GM12878 (cell line): Measurements from ENCODE around the gene ESYT3. TPM values are rescaled to one million over a fixed set of nuclear protein-coding genes. Genes with fewer than 3 reads are reported as not detected.

Experiments used
- ATAC-seq: fragments of 200-7000 bp; cut with Tn5 transposase; 3 replicates; pipeline ENCODE4 v1.9.1; 2020; ENCODE audit warnings: mild to moderate bottlenecking, moderate library complexity
- BruUV-seq: library from RNA; stranded (reverse); fragments of 400-500 nt; replicated peaks from 2 replicates; lab custom pipeline; 2021; lab: Mats Ljungman, UMichigan
- CTCF ChIA-PET: fragments of 300-600 bp; sonication (Branson Sonifier 250); formaldehyde crosslinking; extraction: SDS; loops from one replicate; lab custom pipeline; 2021; ENCODE audit warnings: inconsistent platforms; lab: Yijun Ruan, JAX
- POLR2A ChIA-PET: fragments of 350-600 bp; formaldehyde crosslinking; extraction: SDS; loops from one replicate; lab custom pipeline; 2021; ENCODE audit warnings: inconsistent platforms; lab: Charles Lee
- RAD21 ChIA-PET: fragments of 300-600 bp; sonication (Branson Sonifier 250); formaldehyde crosslinking; loops from one replicate; lab custom pipeline; 2023; ENCODE audit warnings: antibody characterized with exemption; ENCODE audit not compliant: unreplicated experiment; lab: Charles Lee
- SMC1A ChIA-PET: fragments of 300-600 bp; sonication (Branson Sonifier 250); formaldehyde crosslinking; loops from one replicate; lab custom pipeline; 2023; ENCODE audit not compliant: unreplicated experiment, uncharacterized antibody; lab: Charles Lee
- DNase-seq: peaks from one replicate; pipeline ENCODE4 v3.0.0-alpha.2; 2011; ENCODE audit warnings: low read depth, low spot score
- FAIRE-seq: peaks from 3 replicates; lab custom pipeline; 2011; peaks lifted over from hg19 to GRCh38; lab: Jason Lieb, UNC
- H2AFZ ChIP-seq: 2 replicates; pipeline ENCODE4 v1.6.0; 2011; ENCODE audit warnings: low read depth, low read length, control low read depth; ENCODE audit not compliant: control insufficient read depth
- H3K27ac ChIP-seq: 2 replicates; pipeline ENCODE4 v1.5.1; 2011; ENCODE audit warnings: control low read depth; ENCODE audit not compliant: control insufficient read depth, insufficient read depth
- H3K27me3 ChIP-seq, 2 experiments: replicated peaks in 1 of 2; 2 replicates each; pipeline versions ENCODE4 v1.6.0 to v1.6.1; 2011; ENCODE audit warnings: low read length in 1 of 2; ENCODE audit not compliant: control insufficient read depth in 2 of 2, insufficient read depth in 2 of 2
- H3K36me3 ChIP-seq, 2 experiments: 2 replicates each; pipeline ENCODE4 v1.5.1; 2011; ENCODE audit warnings: low read length in 1 of 2; ENCODE audit not compliant: control insufficient read depth in 2 of 2, insufficient read depth in 2 of 2
- H3K4me1 ChIP-seq: 2 replicates; pipeline ENCODE4 v1.6.1; 2011; ENCODE audit warnings: mild to moderate bottlenecking, low read length, moderate library complexity, mixed read lengths; ENCODE audit not compliant: control insufficient read depth, insufficient read depth
- H3K4me2 ChIP-seq: 2 replicates; pipeline ENCODE4 v1.6.0; 2011; ENCODE audit warnings: control low read depth; ENCODE audit not compliant: control insufficient read depth, insufficient read depth
- H3K4me3 ChIP-seq: fragments of 200-600 bp; sonication (generic); 2 replicates; pipeline ENCODE4 v1.5.1; 2016
- H3K79me2 ChIP-seq: 2 replicates; pipeline ENCODE4 v1.6.0; 2011; ENCODE audit warnings: low read length; ENCODE audit not compliant: control insufficient read depth, insufficient read depth
- H3K9ac ChIP-seq: 2 replicates; pipeline ENCODE4 v1.8.0; 2011; ENCODE audit warnings: low read length, control low read depth, mixed read lengths; ENCODE audit not compliant: control insufficient read depth, insufficient read depth
- H3K9me3 ChIP-seq: replicated peaks from 3 replicates; pipeline ENCODE4 v1.5.1; 2011; ENCODE audit warnings: mild to moderate bottlenecking, low read length; ENCODE audit not compliant: control insufficient read depth, insufficient read depth
- H4K20me1 ChIP-seq: 2 replicates; pipeline ENCODE4 v1.6.0; 2011; ENCODE audit not compliant: control insufficient read depth, insufficient read depth
- FOXK2 ChIP-seq: fragments of 450-650 bp; IDR thresholded peaks from 2 replicates; pipeline ENCODE4 v1.6.1; 2017; ENCODE audit warnings: mild to moderate bottlenecking, moderate library complexity
- GABPA ChIP-seq: IDR thresholded peaks from 2 replicates; pipeline ENCODE4 v1.6.1; 2014; ENCODE audit warnings: antibody characterized with exemption, low read depth, mild to moderate bottlenecking, inconsistent platforms
- IRF3 ChIP-seq: fragments of 450-650 bp; IDR thresholded peaks from 2 replicates; pipeline ENCODE4 v1.6.1; 2014; ENCODE audit warnings: mild to moderate bottlenecking
- NKRF ChIP-seq: fragments of 450-650 bp; conservative IDR thresholded peaks from 2 replicates; pipeline ENCODE4 v1.6.1; 2017; ENCODE audit warnings: mild to moderate bottlenecking, moderate library complexity
- NR2C2 ChIP-seq: IDR thresholded peaks from 2 replicates; pipeline ENCODE4 v1.6.1; 2011; ENCODE audit warnings: borderline replicate concordance, low read depth; ENCODE audit not compliant: control insufficient read depth, insufficient read length
- POU2F2 ChIP-seq: IDR thresholded peaks from 3 replicates; pipeline ENCODE4 v1.6.1; 2011; ENCODE audit warnings: low read depth, mild to moderate bottlenecking, low read length, borderline replicate concordance
- RAD21 ChIP-seq: IDR thresholded peaks from 2 replicates; pipeline ENCODE4 v1.6.1; 2011; ENCODE audit warnings: mild to moderate bottlenecking, low read depth, low read length, moderate library complexity; ENCODE audit not compliant: insufficient read depth
- RBBP5 ChIP-seq: fragments of 200-600 bp; sonication (generic); conservative IDR thresholded peaks from 2 replicates; pipeline ENCODE4 v1.6.1; 2016
- RFX5 ChIP-seq: IDR thresholded peaks from 2 replicates; pipeline ENCODE4 v1.6.1; 2011; ENCODE audit warnings: low read depth, low read length, improper control_type of control experiment
- RUNX3 ChIP-seq: IDR thresholded peaks from 2 replicates; pipeline ENCODE4 v1.6.1; 2012; ENCODE audit warnings: low read length, inconsistent platforms
- SIN3A ChIP-seq: IDR thresholded peaks from 2 replicates; pipeline ENCODE4 v1.6.1; 2012; ENCODE audit warnings: low read depth, low read length, improper control_type of control experiment
- SPI1 ChIP-seq: IDR thresholded peaks from 2 replicates; pipeline ENCODE4 v1.6.1; 2011; ENCODE audit warnings: low read depth, mild to moderate bottlenecking, low read length, moderate library complexity, borderline replicate concordance; ENCODE audit not compliant: insufficient read depth
- SRF ChIP-seq, 2 experiments: IDR thresholded peaks; 2 replicates each; pipeline ENCODE4 v1.6.1; 2011; ENCODE audit warnings: low read depth in 2 of 2, low read length in 2 of 2, mild to moderate bottlenecking in 1 of 2, moderate library complexity in 1 of 2
- SUPT20H ChIP-seq: IDR thresholded peaks from 2 replicates; pipeline ENCODE4 v1.6.1; 2011; ENCODE audit warnings: low read depth, mild to moderate bottlenecking, low read length, moderate library complexity, borderline replicate concordance; ENCODE audit not compliant: control insufficient read depth
- USF1 ChIP-seq: IDR thresholded peaks from 2 replicates; pipeline ENCODE4 v1.6.1; 2011; ENCODE audit warnings: borderline replicate concordance, low read depth, mild to moderate bottlenecking, moderate library complexity, mixed read lengths, low read length; ENCODE audit not compliant: insufficient read depth; ENCODE audit errors: extremely low read length
- ZBTB11 ChIP-seq: fragments of 450-650 bp; formaldehyde crosslinking; IDR thresholded peaks from 2 replicates; pipeline ENCODE4 v1.5.0; 2022; ENCODE audit warnings: mild to moderate bottlenecking, missing genetic modification characterization
- WGBS: methylation state at CpG from one replicate; pipeline ENCODE4 v1.1.6; 2016; ENCODE audit warnings: low lambda C conversion rate; ENCODE audit not compliant: insufficient replicate concordance, insufficient coverage; ENCODE audit errors: missing lambda C conversion rate; 5-methylcytosine and 5-hydroxymethylcytosine counted together
- in situ Hi-C: fragments of 300-500 bp; cut with MboI; formaldehyde crosslinking; loops from 9 replicates; pipeline ENCODE4 v1.14.3; 2018; ENCODE audit warnings: mixed read lengths
- intact Hi-C: fragments of 100-400 bp; cut with micrococcal nuclease; formaldehyde crosslinking; loops from one replicate; pipeline ENCODE4 v1.14.2; 2022; ENCODE audit not compliant: unreplicated experiment
- polyA plus RNA-seq, 11 experiments: library from polyadenylated mRNA; depleted of rRNA in 4 of 11; unstranded in 6 of 11; stranded (reverse) in 5 of 11; fragments of >200 nt; fragmentation: Nextera tagmentation in 4 of 11; fragmentation: Illumina TruSeq in 1 of 11; extraction: Ambion mirVana in 4 of 11; extraction: Trizol in 1 of 11; gene quantifications; 1 replicate in 1 of 11; 2 replicates in 10 of 11; pipeline versions ENCODE4 v1.2.1 to v1.2.3, GENCODE V29; 2011 to 2016; ENCODE audit warnings: inconsistent platforms in 2 of 11, missing spikeins in 2 of 11, low read depth in 1 of 11
- total RNA-seq, 4 experiments: library from RNA; depleted of rRNA in 3 of 4; stranded (reverse); fragments of >200 nt in 3 of 4; fragmentation: Illumina TruSeq in 1 of 4; extraction: Trizol in 1 of 4; gene quantifications; 2 replicates each; pipeline versions ENCODE4 v1.2.1 to v1.2.3, GENCODE V29; 2013 to 2021

Gene ESYT3
- total and polyA plus RNA-seq, 10 of the 15 experiments (the other 5 are each of a cell fraction or from before 2014, with no cell fraction given) = not detected

- H2AFZ ChIP-seq = no peak overlapping the region
- ATAC-seq (no peak), FAIRE-seq (no peak), DNase-seq (no peak)
- no peaks in the 10 kb centered on the region for H3K4me1 ChIP-seq
- POLR2A ChIA-PET = no interaction called here
- H3K4me2 ChIP-seq = no peak overlapping the region
- H4K20me1 ChIP-seq = no peaks in the 10 kb centered on the region
- CTCF ChIA-PET = no interaction called here
- no peaks in the 10 kb centered on the region for H3K79me2 ChIP-seq
- RAD21 ChIA-PET = no interaction called here
- intact Hi-C loops = no loop called here
- SMC1A ChIA-PET = no interaction called here
- H3K4me3 ChIP-seq = no peak overlapping the region
- 42% methylated on average over 11 of the region's 11 CpGs for WGBS
- no peaks in the 10 kb centered on the region; a peak in 3 of 4 replicates for H3K27me3 ChIP-seq
- no peak overlapping the region for H3K27ac ChIP-seq
- no peaks in the 10 kb centered on the region for H3K36me3 ChIP-seq
- H3K9ac ChIP-seq = no peak overlapping the region
- no TSS peak for BruUV-seq
- no peaks in the 10 kb centered on the region for H3K9me3 ChIP-seq
- in situ Hi-C loops = no loop called here
- TF ChIP-seq NKRF = no peak
- no peak for TF ChIP-seq FOXK2
- no peak for TF ChIP-seq RFX5
- no peak for TF ChIP-seq RBBP5
- TF ChIP-seq IRF3 = no peak
- TF ChIP-seq RUNX3 = no peak
- no peak for TF ChIP-seq SRF (IDR thresholded peaks at IDR 0.05; ENCODE audit: low read depth in 2 of 2, low read length in 2 of 2)
- TF ChIP-seq ZBTB11 (CRISPR knock-in tag) = no peak
- TF ChIP-seq POU2F2 = no peak
- no peak for TF ChIP-seq NR2C2
- TF ChIP-seq RAD21 = no peak
- no peak for TF ChIP-seq SIN3A
- no peak for TF ChIP-seq USF1
- TF ChIP-seq SPI1 = no peak
- no peak for TF ChIP-seq GABPA
- no peak for TF ChIP-seq SUPT20H
Measured at GRCh38 chr3:138398791-138399575, 35.4 kb upstream of the ESYT3 start.
